T follicular helper cell (primary cell): ENCODE measurements around the gene SLC20A1.
A peak's percentile ranks its signal among the peaks of the same experiment; 100 is the strongest.

Source experiments
- DNase-seq: peaks from one replicate; pipeline ENCODE4 v3.0.0-alpha.2; 2020; ENCODE audit warnings: low read depth

The SLC20A1 gene

GRCh38 chr2:112626604-112627059 lies 19.1 kb upstream of the SLC20A1 start:
- DNase-seq: peak; percentile 41

- DNase-seq: no peak
Observed at GRCh38 chr2:112627060-112628040, 18.4 kb upstream of the SLC20A1 start.

GRCh38 chr2:112629224-112629623 lies 16.5 kb upstream of the SLC20A1 start:
- no peak for DNase-seq

- DNase-seq: no peak
Observed at GRCh38 chr2:112629823-112630222, 15.9 kb upstream of the SLC20A1 start.

GRCh38 chr2:112630268-112630667 lies 15.5 kb upstream of the SLC20A1 start:
- no peak for DNase-seq

GRCh38 chr2:112633708-112634107 lies 12.0 kb upstream of the SLC20A1 start:
- no peak for DNase-seq

- no peak for DNase-seq
Observed at GRCh38 chr2:112634153-112634873, 11.4 kb upstream of the SLC20A1 start.

- DNase-seq: no peak
Observed at GRCh38 chr2:112634874-112635157, 10.9 kb upstream of the SLC20A1 start.

GRCh38 chr2:112636605-112637288 lies 9.0 kb upstream of the SLC20A1 start:
- no peak for DNase-seq

- DNase-seq: no peak
Observed at GRCh38 chr2:112637289-112637660, 8.5 kb upstream of the SLC20A1 start.

- no peak for DNase-seq
Observed at GRCh38 chr2:112639936-112640335, 5.8 kb upstream of the SLC20A1 start.

- DNase-seq: no peak
Observed at GRCh38 chr2:112640467-112640799, 5.3 kb upstream of the SLC20A1 start.

GRCh38 chr2:112640800-112641675 lies 4.7 kb upstream of the SLC20A1 start:
- no peak for DNase-seq

- DNase-seq: no peak
Observed at GRCh38 chr2:112641701-112642100, 4.0 kb upstream of the SLC20A1 start.

GRCh38 chr2:112642561-112642960 lies 3.2 kb upstream of the SLC20A1 start:
- no peak for DNase-seq

GRCh38 chr2:112642966-112643365 lies 2.8 kb upstream of the SLC20A1 start:
- DNase-seq: no peak

GRCh38 chr2:112643488-112643887 lies 2.3 kb upstream of the SLC20A1 start:
- DNase-seq: no peak

- DNase-seq: no peak
Observed at GRCh38 chr2:112644155-112644932, 1.4 kb upstream of the SLC20A1 start.

- DNase-seq: no peak
Observed at GRCh38 chr2:112644933-112645309, 818 bp upstream of the SLC20A1 start.

GRCh38 chr2:112646102-112646719 lies 472 bp downstream of the SLC20A1 start:
- DNase-seq: peak; percentile 25
